DND-41 (cell line): Measurements from ENCODE around the gene ASXL2.

ENCODE experiments used
- ATAC-seq: fragments of 200-7000 bp; cut with Tn5 transposase; 3 replicates; pipeline ENCODE4 v1.9.1; 2021; ENCODE audit warnings: low read depth; ENCODE audit not compliant: insufficient read depth
- DNase-seq: peaks from one replicate; pipeline ENCODE4 v3.0.0-alpha.2; 2020
- H2AFZ ChIP-seq: 2 replicates; pipeline ENCODE4 v1.6.0; 2012; ENCODE audit warnings: low read depth, low read length
- H3K27ac ChIP-seq: 2 replicates; pipeline ENCODE4 v1.5.1; 2012; ENCODE audit warnings: low read length, inconsistent platforms
- H3K27me3 ChIP-seq: fragments of 200-600 bp; sonication (generic); 2 replicates; pipeline ENCODE4 v1.6.0; 2012; ENCODE audit warnings: low read length, mild to moderate bottlenecking, inconsistent platforms; ENCODE audit not compliant: insufficient read depth, poor library complexity
- H3K36me3 ChIP-seq: 2 replicates; pipeline ENCODE4 v1.5.1; 2012; ENCODE audit warnings: low read length, inconsistent platforms; ENCODE audit not compliant: insufficient read depth
- H3K4me1 ChIP-seq: 2 replicates; pipeline ENCODE4 v1.5.1; 2012; ENCODE audit warnings: mild to moderate bottlenecking, low read length; ENCODE audit not compliant: insufficient read depth
- H3K4me2 ChIP-seq: 2 replicates; pipeline ENCODE4 v1.6.0; 2012; ENCODE audit warnings: mild to moderate bottlenecking, moderate library complexity, low read length, inconsistent platforms; ENCODE audit not compliant: insufficient read depth
- H3K4me3 ChIP-seq, 2 experiments: fragments of 200-600 bp in 1 of 2; shearing (Covaris generic) in 1 of 2; 2 replicates each; pipeline ENCODE4 v1.5.1; 2012 to 2016; ENCODE audit warnings: inconsistent platforms in 2 of 2, low read length in 2 of 2, mild to moderate bottlenecking in 2 of 2, low read depth in 1 of 2, moderate library complexity in 1 of 2
- H3K79me2 ChIP-seq: 2 replicates; pipeline ENCODE4 v1.6.0; 2012; ENCODE audit warnings: low read length, inconsistent platforms; ENCODE audit not compliant: insufficient read depth
- H3K9ac ChIP-seq: 2 replicates; pipeline ENCODE4 v1.6.0; 2012; ENCODE audit warnings: low read depth, mild to moderate bottlenecking, inconsistent platforms, low read length, moderate library complexity
- H3K9me3 ChIP-seq: 2 replicates; pipeline ENCODE4 v1.5.1; 2012; ENCODE audit warnings: low read length, moderate library complexity, mild to moderate bottlenecking, inconsistent platforms; ENCODE audit not compliant: insufficient read depth, severe bottlenecking
- H4K20me1 ChIP-seq: 2 replicates; pipeline ENCODE4 v1.6.0; 2012; ENCODE audit warnings: low read length; ENCODE audit not compliant: insufficient read depth
- EZH2 ChIP-seq: IDR thresholded peaks from 3 replicates; pipeline ENCODE4 v1.6.1; 2012; ENCODE audit warnings: borderline replicate concordance, low read depth, mild to moderate bottlenecking, moderate library complexity, low read length, inconsistent platforms; ENCODE audit not compliant: severe bottlenecking
- TF ChIP-seq, protein P1 (sequence below): IDR thresholded peaks from 2 replicates; pipeline ENCODE4 v1.5.1; 2012; ENCODE audit warnings: borderline replicate concordance, low read length, moderate library complexity, mild to moderate bottlenecking; ENCODE audit not compliant: poor library complexity, severe bottlenecking; ENCODE audit errors: extremely low read depth

ASXL2 gene

DNA sequence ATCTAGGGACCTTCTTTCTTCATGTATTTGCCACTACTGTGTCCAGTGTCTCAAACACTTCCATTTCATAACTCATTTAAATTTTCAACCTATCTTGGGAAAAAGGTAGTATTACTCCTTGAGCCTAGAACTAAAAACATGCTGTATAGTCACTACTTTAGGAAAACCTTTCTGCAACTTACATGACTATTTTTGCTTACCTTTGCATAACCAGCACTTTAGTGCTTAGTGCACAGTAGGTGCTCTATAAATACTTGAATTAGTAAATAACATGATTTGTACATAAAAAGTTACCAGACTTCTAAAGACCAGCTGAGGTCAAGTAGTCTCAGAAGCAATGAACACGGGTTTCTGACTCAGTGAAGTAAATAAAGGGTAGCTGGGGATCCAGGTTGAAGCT is 142.5 kb downstream of the ASXL2 start:
- Histone ChIP-seq H4K20me1 (no peaks in the 10 kb centered on the region), H3K27me3 (no peaks in the 10 kb centered on the region), H2AFZ (no peak overlapping the region), H3K9me3 (no peaks in the 10 kb centered on the region), H3K4me2 (no peak overlapping the region), H3K36me3 (peaks cover 3% of the 10 kb centered on the region; the same call in 1 of the 2 replicates), H3K79me2 (no peaks in the 10 kb centered on the region), H3K9ac (no peak overlapping the region), H3K27ac (no peak overlapping the region), H3K4me1 (no peaks in the 10 kb centered on the region), H3K4me3 (no peak overlapping the region)
- no peak for TF ChIP-seq EZH2
- TF ChIP-seq, protein P1, sequence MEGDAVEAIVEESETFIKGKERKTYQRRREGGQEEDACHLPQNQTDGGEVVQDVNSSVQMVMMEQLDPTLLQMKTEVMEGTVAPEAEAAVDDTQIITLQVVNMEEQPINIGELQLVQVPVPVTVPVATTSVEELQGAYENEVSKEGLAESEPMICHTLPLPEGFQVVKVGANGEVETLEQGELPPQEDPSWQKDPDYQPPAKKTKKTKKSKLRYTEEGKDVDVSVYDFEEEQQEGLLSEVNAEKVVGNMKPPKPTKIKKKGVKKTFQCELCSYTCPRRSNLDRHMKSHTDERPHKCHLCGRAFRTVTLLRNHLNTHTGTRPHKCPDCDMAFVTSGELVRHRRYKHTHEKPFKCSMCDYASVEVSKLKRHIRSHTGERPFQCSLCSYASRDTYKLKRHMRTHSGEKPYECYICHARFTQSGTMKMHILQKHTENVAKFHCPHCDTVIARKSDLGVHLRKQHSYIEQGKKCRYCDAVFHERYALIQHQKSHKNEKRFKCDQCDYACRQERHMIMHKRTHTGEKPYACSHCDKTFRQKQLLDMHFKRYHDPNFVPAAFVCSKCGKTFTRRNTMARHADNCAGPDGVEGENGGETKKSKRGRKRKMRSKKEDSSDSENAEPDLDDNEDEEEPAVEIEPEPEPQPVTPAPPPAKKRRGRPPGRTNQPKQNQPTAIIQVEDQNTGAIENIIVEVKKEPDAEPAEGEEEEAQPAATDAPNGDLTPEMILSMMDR = no peak
- no peak for DNase-seq
- ATAC-seq = no peak

DNA sequence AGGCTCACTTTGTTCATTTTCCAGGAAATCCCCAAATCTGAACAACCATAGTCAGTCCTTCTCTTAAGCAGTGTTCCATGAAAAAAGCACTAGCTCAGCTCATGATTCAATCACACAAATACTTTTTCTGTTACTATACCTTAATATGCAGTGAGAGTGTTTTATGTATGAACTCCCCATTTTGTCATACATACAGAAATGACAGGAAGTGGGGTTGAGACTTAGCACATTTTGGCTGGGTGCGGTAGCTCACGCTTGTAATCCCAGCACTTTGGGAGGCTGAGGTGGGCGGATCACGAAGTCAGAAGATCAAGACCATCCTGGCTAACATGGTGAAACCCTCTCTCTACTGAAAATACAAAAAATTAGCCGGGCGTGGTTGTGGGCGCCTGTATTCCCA is 149.7 kb downstream of the ASXL2 start:
- Histone ChIP-seq H2AFZ (no peak overlapping the region), H3K9ac (no peak overlapping the region), H4K20me1 (no peaks in the 10 kb centered on the region), H3K36me3 (no peaks in the 10 kb centered on the region), H3K79me2 (no peaks in the 10 kb centered on the region), H3K27me3 (no peaks in the 10 kb centered on the region), H3K4me2 (no peak overlapping the region), H3K9me3 (no peaks in the 10 kb centered on the region), H3K4me3 (no peak overlapping the region), H3K4me1 (no peaks in the 10 kb centered on the region), H3K27ac (no peak overlapping the region)
- ATAC-seq = no peak
- DNase-seq = no peak
- TF ChIP-seq, protein P1 = no peak
- no peak for TF ChIP-seq EZH2

DNA sequence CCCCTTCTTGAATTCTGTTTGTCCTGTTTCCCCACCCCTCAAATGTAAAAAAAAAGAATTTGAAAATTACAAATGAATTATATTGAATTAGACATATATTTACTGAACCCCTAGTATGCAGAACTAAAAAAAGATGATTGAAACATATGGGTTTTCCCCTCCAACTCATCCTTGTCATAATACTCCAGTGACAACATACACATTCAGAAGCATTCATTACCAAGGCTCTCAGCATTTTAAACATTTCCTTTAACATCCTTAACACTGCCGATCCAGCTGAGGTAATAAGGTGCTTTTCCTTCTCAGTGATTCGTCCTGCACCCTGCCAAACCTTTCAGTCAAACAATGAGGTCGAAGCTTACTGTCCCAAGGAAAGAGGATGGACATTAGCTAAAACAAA is 151.8 kb downstream of the ASXL2 start:
- Histone ChIP-seq H3K79me2 (no peaks in the 10 kb centered on the region), H3K36me3 (no peaks in the 10 kb centered on the region), H3K4me2 (no peak overlapping the region), H3K4me1 (no peaks in the 10 kb centered on the region), H3K4me3 (no peak overlapping the region), H3K27me3 (no peaks in the 10 kb centered on the region), H3K9ac (no peak overlapping the region), H3K27ac (no peak overlapping the region), H3K9me3 (no peaks in the 10 kb centered on the region), H4K20me1 (no peaks in the 10 kb centered on the region), H2AFZ (no peak overlapping the region)
- DNase-seq (no peak), ATAC-seq (no peak)
- no peak for TF ChIP-seq EZH2

DNA sequence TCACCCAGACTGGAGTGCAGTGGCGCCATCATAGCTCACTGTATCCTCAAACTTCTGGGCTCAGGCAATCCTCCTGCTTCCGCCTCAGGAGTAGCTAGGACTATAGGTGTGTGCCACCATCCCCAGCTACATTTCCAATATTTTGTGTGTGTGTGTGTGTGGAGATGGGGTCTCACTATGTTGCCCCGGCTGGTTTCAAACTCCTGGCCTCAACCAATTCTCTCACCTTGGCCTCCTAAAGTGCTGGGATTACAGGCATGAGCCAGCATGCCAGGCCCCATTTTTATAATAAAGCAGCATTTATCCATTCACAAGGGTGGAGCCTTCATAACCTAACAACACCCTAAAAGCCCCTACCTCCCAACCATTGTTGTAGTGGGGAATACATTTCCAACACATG is 152.4 kb downstream of the ASXL2 start:
- no peak overlapping the region for H3K4me2 ChIP-seq
- H4K20me1 ChIP-seq = no peaks in the 10 kb centered on the region
- H3K27ac ChIP-seq = no peak overlapping the region
- H3K36me3 ChIP-seq = no peaks in the 10 kb centered on the region
- ATAC-seq = no peak
- H3K4me3 ChIP-seq = no peak overlapping the region
- no peaks in the 10 kb centered on the region for H3K27me3 ChIP-seq
- H3K79me2 ChIP-seq = no peaks in the 10 kb centered on the region
- TF ChIP-seq, protein P1 = no peak
- TF ChIP-seq EZH2 = no peak
- DNase-seq = no peak
- no peak overlapping the region for H2AFZ ChIP-seq
- no peak overlapping the region for H3K9ac ChIP-seq
- no peaks in the 10 kb centered on the region for H3K9me3 ChIP-seq
- H3K4me1 ChIP-seq = no peaks in the 10 kb centered on the region
